Subcutaneous adipose tissue (tissue), 4 donors: ENCODE results near the gene NDUFC1. TPM values are rescaled to one million over a fixed set of nuclear protein-coding genes. Genes with fewer than 3 reads are reported as not detected.

Experiments
- CTCF ChIP-seq: fragments of 450-650 bp; IDR thresholded peaks from one replicate; pipeline ENCODE4 v1.5.1; 2016; ENCODE audit warnings: low read depth, mild to moderate bottlenecking, control low read depth, antibody characterized with exemption, moderate library complexity
- total RNA-seq, 4 donors: library from RNA; depleted of rRNA; stranded (reverse); fragments of >200 nt; gene quantifications; one replicate each; pipeline ENCODE4 v1.1.0, GENCODE V29; 2016

The NDUFC1 gene
- total RNA-seq, 4 donors from 2014 or later, result 27.2 to 48.9 (median 28.1) TPM

GRCh38 chr4:139286186-139286698, 16.0 kb downstream of the NDUFC1 start:
- no peak for TF ChIP-seq CTCF

- no peak for TF ChIP-seq CTCF
Measured at GRCh38 chr4:139282721-139283075, 19.6 kb downstream of the NDUFC1 start.

GRCh38 chr4:139282065-139282720, 20.1 kb downstream of the NDUFC1 start:
- TF ChIP-seq CTCF, result no peak

DNA sequence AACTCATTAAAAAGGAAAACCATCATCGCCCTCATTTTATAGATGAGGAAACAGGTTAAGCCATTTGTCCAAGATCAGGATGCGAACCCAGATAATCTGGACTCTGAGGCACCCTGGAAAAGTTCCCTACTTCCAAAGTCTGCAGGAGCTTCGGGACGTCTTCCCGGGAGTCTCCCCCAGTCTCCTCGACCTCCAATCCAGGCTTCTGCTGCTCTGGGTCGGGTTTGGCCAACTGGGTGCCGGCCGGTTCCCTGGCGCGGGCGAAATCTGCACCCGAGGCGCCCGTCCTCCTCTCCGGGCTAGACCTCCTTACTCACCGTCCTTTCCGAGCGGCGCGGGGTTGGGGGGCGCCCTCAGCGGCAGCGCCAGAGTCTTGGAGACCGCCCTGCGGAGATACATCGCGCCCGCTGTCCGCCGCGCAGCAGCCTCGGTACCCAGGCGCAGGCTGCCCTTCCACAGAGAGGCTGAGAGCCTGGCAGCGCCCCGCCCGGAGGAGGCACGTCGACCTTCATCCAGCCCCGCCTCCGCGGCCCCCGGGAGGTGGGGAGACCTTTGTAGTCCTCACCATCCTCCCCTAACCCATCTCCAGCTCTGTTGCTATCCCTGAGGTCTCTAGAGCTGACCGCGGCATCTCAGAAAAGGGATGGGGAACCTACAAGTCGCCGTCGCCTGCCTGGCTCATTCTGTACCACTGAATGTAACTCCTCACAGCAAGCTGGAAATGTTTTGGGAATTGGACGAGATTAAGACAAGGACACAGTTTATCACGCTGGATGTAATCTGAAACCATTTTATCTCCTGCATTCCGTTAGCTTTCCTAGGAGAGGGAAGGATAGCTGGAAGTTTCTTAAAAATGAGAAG, 22.3 kb downstream of the NDUFC1 start, which contains the start of gene MGARP:
MGARP (minus strand) TSS at position 466 of the 861 bp plus-strand sequence; CDS start at position 399, 67 bp downstream.
- no peak for TF ChIP-seq CTCF

GRCh38 chr4:139278912-139279759, 23.1 kb downstream of the NDUFC1 start:
- TF ChIP-seq CTCF, result no peak

DNA sequence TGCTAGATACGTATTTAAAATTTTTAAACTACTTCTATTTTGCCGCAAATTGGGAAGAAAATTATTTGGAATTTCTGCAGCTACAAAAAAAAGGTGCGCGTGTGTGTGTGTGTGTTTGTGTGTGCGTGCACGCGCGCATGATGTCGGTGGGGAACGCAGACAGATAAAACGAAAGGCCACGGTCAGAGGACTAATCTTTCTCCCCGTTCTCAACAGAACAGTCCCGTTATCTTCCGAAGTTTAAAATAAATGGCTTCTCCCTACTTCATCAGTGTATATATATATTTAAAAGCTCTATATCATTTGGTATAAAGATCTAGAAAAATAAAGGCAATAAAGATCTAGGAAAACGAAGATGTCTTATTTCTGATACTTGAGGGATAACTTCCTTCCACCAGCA, 23.8 kb downstream of the NDUFC1 start:
- TF ChIP-seq CTCF, result no peak
